ENCODE measurements around the gene EEF1AKMT3. TPM values are rescaled to one million over a fixed set of nuclear protein-coding genes. Genes with fewer than 3 reads are reported as not detected.

Gene EEF1AKMT3
- total RNA-seq, 1 experiment from 2014 or later: 5.0 TPM

- H3K9me3 Mint-ChIP-seq (ENCODE audit: unreplicated experiment): no peaks in the 10 kb centered on the region
- H3K27me3 Mint-ChIP-seq (ENCODE audit: insufficient read depth, unreplicated experiment): no peaks in the 10 kb centered on the region
- BruUV-seq (replicated peaks): no TSS peak
- no peak overlapping the region for H3K27ac Mint-ChIP-seq (ENCODE audit: unreplicated experiment)
- no peaks in the 10 kb centered on the region for H3K9me3 ChIP-seq
- no peaks in the 10 kb centered on the region for H3K4me1 Mint-ChIP-seq (ENCODE audit: low read depth, unreplicated experiment)
- ChIA-PET CTCF (no interaction called here), POLR2A (no interaction called here)
- H3K36me3 ChIP-seq (ENCODE audit: control insufficient read depth, insufficient read depth, low read length): peaks cover 12% of the 10 kb centered on the region
- H3K36me3 Mint-ChIP-seq (ENCODE audit: insufficient read depth, unreplicated experiment): peaks cover 92% of the 10 kb centered on the region
- no peak overlapping the region for H3K4me3 ChIP-seq (ENCODE audit: low read depth, low read length)
- no peak overlapping the region for H3K4me3 Mint-ChIP-seq (ENCODE audit: unreplicated experiment)
- no peak for TF ChIP-seq CTCF (IDR thresholded peaks at IDR 0.05; ENCODE audit: insufficient read depth in 1 of 2, low read depth in 1 of 2, low read length in 1 of 2, severe bottlenecking in 1 of 2, unreplicated experiment in 1 of 2)
- no peak for DNase-seq
- intact Hi-C loops (cut with micrococcal nuclease; ENCODE audit: unreplicated experiment): no loop called here
- no peaks in the 10 kb centered on the region for H3K4me1 ChIP-seq
- no peaks in the 10 kb centered on the region for H3K27me3 ChIP-seq (replicated peaks; ENCODE audit: control insufficient read depth, insufficient read depth, low read length)
Observed at GRCh38 chr12:57823908-57824640, 51.7 kb downstream of the EEF1AKMT3 start.

GRCh38 chr12:57825451-57825850, 53.0 kb downstream of the EEF1AKMT3 start:
- H3K4me3 ChIP-seq (ENCODE audit: low read depth, low read length): no peak overlapping the region
- no peaks in the 10 kb centered on the region for H3K27me3 ChIP-seq (replicated peaks; ENCODE audit: control insufficient read depth, insufficient read depth, low read length)
- H3K9me3 Mint-ChIP-seq (ENCODE audit: unreplicated experiment): no peaks in the 10 kb centered on the region
- no peak for DNase-seq
- no peak for TF ChIP-seq CTCF (IDR thresholded peaks at IDR 0.05; ENCODE audit: insufficient read depth in 1 of 2, low read depth in 1 of 2, low read length in 1 of 2, severe bottlenecking in 1 of 2, unreplicated experiment in 1 of 2)
- H3K27me3 Mint-ChIP-seq (ENCODE audit: insufficient read depth, unreplicated experiment): no peaks in the 10 kb centered on the region
- H3K4me1 ChIP-seq: no peaks in the 10 kb centered on the region
- ChIA-PET POLR2A (no interaction called here), CTCF (no interaction called here)
- H3K36me3 Mint-ChIP-seq (ENCODE audit: insufficient read depth, unreplicated experiment): peaks cover 87% of the 10 kb centered on the region
- H3K4me1 Mint-ChIP-seq (ENCODE audit: low read depth, unreplicated experiment): no peaks in the 10 kb centered on the region
- intact Hi-C loops (cut with micrococcal nuclease; ENCODE audit: unreplicated experiment): no loop called here
- no peaks in the 10 kb centered on the region for H3K9me3 ChIP-seq
- no peak overlapping the region for H3K27ac Mint-ChIP-seq (ENCODE audit: unreplicated experiment)
- BruUV-seq (replicated peaks): no TSS peak
- H3K4me3 Mint-ChIP-seq (ENCODE audit: unreplicated experiment): no peak overlapping the region
- H3K36me3 ChIP-seq (ENCODE audit: control insufficient read depth, insufficient read depth, low read length): peaks cover 13% of the 10 kb centered on the region

GRCh38 chr12:57826400-57826799, 54.0 kb downstream of the EEF1AKMT3 start:
- no peak overlapping the region for H3K4me3 ChIP-seq (ENCODE audit: low read depth, low read length)
- no peaks in the 10 kb centered on the region for H3K9me3 ChIP-seq
- Mint-ChIP-seq H3K4me1 (ENCODE audit: low read depth, unreplicated experiment) (peaks cover 2% of the 10 kb centered on the region), H3K36me3 (ENCODE audit: insufficient read depth, unreplicated experiment) (peaks cover 83% of the 10 kb centered on the region), H3K4me3 (ENCODE audit: unreplicated experiment) (no peak overlapping the region), H3K27me3 (ENCODE audit: insufficient read depth, unreplicated experiment) (no peaks in the 10 kb centered on the region), H3K9me3 (ENCODE audit: unreplicated experiment) (no peaks in the 10 kb centered on the region), H3K27ac (ENCODE audit: unreplicated experiment) (no peak overlapping the region)
- ChIA-PET POLR2A (no interaction called here), CTCF (interaction anchor here (0.5 to 0.7 kb wide), 2 partner anchors 64 to 1746 kb away, joined by 3 read pairs; no protein-coding TSS in a partner anchor)
- BruUV-seq (replicated peaks): no TSS peak
- no peaks in the 10 kb centered on the region for H3K4me1 ChIP-seq
- DNase-seq: no peak
- intact Hi-C loops (cut with micrococcal nuclease; ENCODE audit: unreplicated experiment): no loop called here
- no peak for TF ChIP-seq CTCF (IDR thresholded peaks at IDR 0.05; ENCODE audit: insufficient read depth in 1 of 2, low read depth in 1 of 2, low read length in 1 of 2, severe bottlenecking in 1 of 2, unreplicated experiment in 1 of 2)
- H3K27me3 ChIP-seq (replicated peaks; ENCODE audit: control insufficient read depth, insufficient read depth, low read length): no peaks in the 10 kb centered on the region
- H3K36me3 ChIP-seq (ENCODE audit: control insufficient read depth, insufficient read depth, low read length): peaks cover 13% of the 10 kb centered on the region

All from Caco-2 (cell line).